Measurements from ENCODE around the gene ZMYND11.

The ZMYND11 gene

GRCh38 chr10:95356-96115, 39.7 kb upstream of the ZMYND11 start:
- H3K27ac ChIP-seq (ENCODE audit: low read depth, low read length), result no peak overlapping the region
- no peaks in the 10 kb centered on the region for H3K27me3 ChIP-seq (ENCODE audit: control insufficient read depth in 5 of 5, insufficient read depth in 4 of 5, low read length in 5 of 5)
- peaks cover 5 to 27% (median 17%) of the 10 kb centered on the region in 5 donors for H3K9me3 ChIP-seq (ENCODE audit: control insufficient read depth in 5 of 5, low read length in 5 of 5)
- H3K36me3 ChIP-seq (ENCODE audit: control insufficient read depth in 5 of 5, insufficient read depth in 5 of 5, low read length in 5 of 5), result no peaks in the 10 kb centered on the region
- no peaks in the 10 kb centered on the region for H3K4me1 ChIP-seq (ENCODE audit: control insufficient read depth in 5 of 5, insufficient read depth in 5 of 5, low read length in 5 of 5)
- no peak overlapping the region for H3K9ac ChIP-seq (ENCODE audit: low read length in 5 of 5)
- H3K4me3 ChIP-seq (ENCODE audit: low read depth in 1 of 5, low read length in 5 of 5), result no peak overlapping the region

GRCh38 chr10:96466-96865, 38.8 kb upstream of the ZMYND11 start:
- no peaks in the 10 kb centered on the region for H3K36me3 ChIP-seq (ENCODE audit: control insufficient read depth in 5 of 5, insufficient read depth in 5 of 5, low read length in 5 of 5)
- H3K4me1 ChIP-seq (ENCODE audit: control insufficient read depth in 5 of 5, insufficient read depth in 5 of 5, low read length in 5 of 5), result no peaks in the 10 kb centered on the region
- peaks cover 5 to 27% (median 17%) of the 10 kb centered on the region in 5 donors for H3K9me3 ChIP-seq (ENCODE audit: control insufficient read depth in 5 of 5, low read length in 5 of 5)
- no peak overlapping the region for H3K27ac ChIP-seq (ENCODE audit: low read depth, low read length)
- no peak overlapping the region for H3K4me3 ChIP-seq (ENCODE audit: low read depth in 1 of 5, low read length in 5 of 5)
- H3K9ac ChIP-seq (ENCODE audit: low read length in 5 of 5), result no peak overlapping the region
- H3K27me3 ChIP-seq (ENCODE audit: control insufficient read depth in 5 of 5, insufficient read depth in 4 of 5, low read length in 5 of 5), result no peaks in the 10 kb centered on the region

- H3K4me1 ChIP-seq (ENCODE audit: control insufficient read depth in 5 of 5, insufficient read depth in 5 of 5, low read length in 5 of 5), result no peaks in the 10 kb centered on the region
- H3K9me3 ChIP-seq (ENCODE audit: control insufficient read depth in 5 of 5, low read length in 5 of 5), result peaks cover 0 to 6% (median 0%) of the 10 kb centered on the region in 5 donors
- no peak overlapping the region for H3K27ac ChIP-seq (ENCODE audit: low read depth, low read length)
- no peak overlapping the region for H3K9ac ChIP-seq (ENCODE audit: low read length in 5 of 5)
- no peaks in the 10 kb centered on the region for H3K27me3 ChIP-seq (ENCODE audit: control insufficient read depth in 5 of 5, insufficient read depth in 4 of 5, low read length in 5 of 5)
- no peak overlapping the region for H3K4me3 ChIP-seq (ENCODE audit: low read depth in 1 of 5, low read length in 5 of 5)
- H3K36me3 ChIP-seq (ENCODE audit: control insufficient read depth in 5 of 5, insufficient read depth in 5 of 5, low read length in 5 of 5), result no peaks in the 10 kb centered on the region
Observed at GRCh38 chr10:104416-104815, 30.8 kb upstream of the ZMYND11 start.

GRCh38 chr10:104862-105565, 30.2 kb upstream of the ZMYND11 start:
- Histone ChIP-seq H3K36me3 (ENCODE audit: control insufficient read depth in 5 of 5, insufficient read depth in 5 of 5, low read length in 5 of 5) (no peaks in the 10 kb centered on the region), H3K4me1 (ENCODE audit: control insufficient read depth in 5 of 5, insufficient read depth in 5 of 5, low read length in 5 of 5) (no peaks in the 10 kb centered on the region), H3K9ac (ENCODE audit: low read length in 5 of 5) (no peak overlapping the region), H3K27ac (ENCODE audit: low read depth, low read length) (no peak overlapping the region), H3K9me3 (ENCODE audit: control insufficient read depth in 5 of 5, low read length in 5 of 5) (peaks cover 0 to 6% (median 0%) of the 10 kb centered on the region in 5 donors), H3K27me3 (ENCODE audit: control insufficient read depth in 5 of 5, insufficient read depth in 4 of 5, low read length in 5 of 5) (no peaks in the 10 kb centered on the region), H3K4me3 (ENCODE audit: low read depth in 1 of 5, low read length in 5 of 5) (no peak overlapping the region)

GRCh38 chr10:105806-106205, 29.4 kb upstream of the ZMYND11 start:
- Histone ChIP-seq H3K9ac (ENCODE audit: low read length in 5 of 5) (no peak overlapping the region), H3K27ac (ENCODE audit: low read depth, low read length) (no peak overlapping the region), H3K4me1 (ENCODE audit: control insufficient read depth in 5 of 5, insufficient read depth in 5 of 5, low read length in 5 of 5) (no peaks in the 10 kb centered on the region), H3K9me3 (ENCODE audit: control insufficient read depth in 5 of 5, low read length in 5 of 5) (peaks cover 0 to 6% (median 0%) of the 10 kb centered on the region in 5 donors), H3K36me3 (ENCODE audit: control insufficient read depth in 5 of 5, insufficient read depth in 5 of 5, low read length in 5 of 5) (no peaks in the 10 kb centered on the region), H3K27me3 (ENCODE audit: control insufficient read depth in 5 of 5, insufficient read depth in 4 of 5, low read length in 5 of 5) (no peaks in the 10 kb centered on the region), H3K4me3 (ENCODE audit: low read depth in 1 of 5, low read length in 5 of 5) (no peak overlapping the region)

- Histone ChIP-seq H3K4me1 (ENCODE audit: control insufficient read depth in 5 of 5, insufficient read depth in 5 of 5, low read length in 5 of 5) (no peaks in the 10 kb centered on the region), H3K36me3 (ENCODE audit: control insufficient read depth in 5 of 5, insufficient read depth in 5 of 5, low read length in 5 of 5) (no peaks in the 10 kb centered on the region), H3K9ac (ENCODE audit: low read length in 5 of 5) (no peak overlapping the region), H3K27me3 (ENCODE audit: control insufficient read depth in 5 of 5, insufficient read depth in 4 of 5, low read length in 5 of 5) (no peaks in the 10 kb centered on the region), H3K27ac (ENCODE audit: low read depth, low read length) (no peak overlapping the region), H3K4me3 (ENCODE audit: low read depth in 1 of 5, low read length in 5 of 5) (no peak overlapping the region), H3K9me3 (ENCODE audit: control insufficient read depth in 5 of 5, low read length in 5 of 5) (peaks cover 0 to 6% (median 0%) of the 10 kb centered on the region in 5 donors)
Observed at GRCh38 chr10:106740-107139, 28.5 kb upstream of the ZMYND11 start.

- H3K4me1 ChIP-seq (ENCODE audit: control insufficient read depth in 5 of 5, insufficient read depth in 5 of 5, low read length in 5 of 5), result no peaks in the 10 kb centered on the region
- H3K9ac ChIP-seq (ENCODE audit: low read length in 5 of 5), result no peak overlapping the region
Observed at GRCh38 chr10:112246-112645, 23.0 kb upstream of the ZMYND11 start.

GRCh38 chr10:124874-125273, 10.4 kb upstream of the ZMYND11 start:
- Histone ChIP-seq H3K27ac (ENCODE audit: low read depth, low read length) (no peak overlapping the region), H3K4me1 (ENCODE audit: control insufficient read depth in 5 of 5, insufficient read depth in 5 of 5, low read length in 5 of 5) (peaks cover 0 to 8% (median 0%) of the 10 kb centered on the region in 5 donors), H3K9me3 (ENCODE audit: control insufficient read depth in 5 of 5, low read length in 5 of 5) (no peaks in the 10 kb centered on the region), H3K36me3 (ENCODE audit: control insufficient read depth in 5 of 5, insufficient read depth in 5 of 5, low read length in 5 of 5) (no peaks in the 10 kb centered on the region), H3K27me3 (ENCODE audit: control insufficient read depth in 5 of 5, insufficient read depth in 4 of 5, low read length in 5 of 5) (no peaks in the 10 kb centered on the region), H3K4me3 (ENCODE audit: low read depth in 1 of 5, low read length in 5 of 5) (no peak overlapping the region), H3K9ac (ENCODE audit: low read length in 5 of 5) (no peak overlapping the region)

More at GRCh38 chr10:112246-112645, 23.0 kb upstream of the ZMYND11 start:
- Histone ChIP-seq H3K27ac (ENCODE audit: low read depth, low read length) (no peak overlapping the region), H3K4me3 (ENCODE audit: low read depth in 1 of 5, low read length in 5 of 5) (no peak overlapping the region), H3K9me3 (ENCODE audit: control insufficient read depth in 5 of 5, low read length in 5 of 5) (no peaks in the 10 kb centered on the region), H3K36me3 (ENCODE audit: control insufficient read depth in 5 of 5, insufficient read depth in 5 of 5, low read length in 5 of 5) (no peaks in the 10 kb centered on the region), H3K27me3 (ENCODE audit: control insufficient read depth in 5 of 5, insufficient read depth in 4 of 5, low read length in 5 of 5) (peaks cover 0 to 2% (median 0%) of the 10 kb centered on the region in 5 donors)

- Histone ChIP-seq H3K9me3 (ENCODE audit: control insufficient read depth in 5 of 5, low read length in 5 of 5) (no peaks in the 10 kb centered on the region), H3K4me3 (ENCODE audit: low read depth in 1 of 5, low read length in 5 of 5) (peak overlapping the region in 2 of 5 donors; percentile 36 to 45), H3K9ac (ENCODE audit: low read length in 5 of 5) (no peak overlapping the region), H3K36me3 (ENCODE audit: control insufficient read depth in 5 of 5, insufficient read depth in 5 of 5, low read length in 5 of 5) (no peaks in the 10 kb centered on the region), H3K4me1 (ENCODE audit: control insufficient read depth in 5 of 5, insufficient read depth in 5 of 5, low read length in 5 of 5) (peaks cover 0 to 9% (median 0%) of the 10 kb centered on the region in 5 donors), H3K27ac (ENCODE audit: low read depth, low read length) (no peak overlapping the region), H3K27me3 (ENCODE audit: control insufficient read depth in 5 of 5, insufficient read depth in 4 of 5, low read length in 5 of 5) (no peaks in the 10 kb centered on the region)
Observed at GRCh38 chr10:127612-128432, 7.4 kb upstream of the ZMYND11 start.

All from subcutaneous abdominal adipose tissue (tissue), 5 donors.